ENCODE measurements around the gene ARPP19.
A peak's percentile ranks its signal among the peaks of the same experiment; 100 is the strongest.
"Not testable (repeated sequence)": the region's sequence is repeated elsewhere in the genome, so short reads cannot be mapped to it uniquely, and the experiment has no call there.

Gene ARPP19

GRCh38 chr15:52568601-52569585 is at the start of gene ARPP19:
ARPP19 (minus strand) TSS chr15:52569030; CDS start chr15:52568892, 138 bp downstream.
- Mint-ChIP-seq H3K36me3 (ENCODE audit: low read depth) (peaks cover 24% of the 10 kb centered on the region), H3K27me3 (no peaks in the 10 kb centered on the region), H3K4me3 (peak within 1 kb of the TSS; percentile 99), H3K27ac (peak within 1 kb of the TSS; percentile 99), H3K9me3 (no peaks in the 10 kb centered on the region), H3K4me1 (ENCODE audit: low read depth) (peaks cover 35% of the 10 kb centered on the region)

DNA sequence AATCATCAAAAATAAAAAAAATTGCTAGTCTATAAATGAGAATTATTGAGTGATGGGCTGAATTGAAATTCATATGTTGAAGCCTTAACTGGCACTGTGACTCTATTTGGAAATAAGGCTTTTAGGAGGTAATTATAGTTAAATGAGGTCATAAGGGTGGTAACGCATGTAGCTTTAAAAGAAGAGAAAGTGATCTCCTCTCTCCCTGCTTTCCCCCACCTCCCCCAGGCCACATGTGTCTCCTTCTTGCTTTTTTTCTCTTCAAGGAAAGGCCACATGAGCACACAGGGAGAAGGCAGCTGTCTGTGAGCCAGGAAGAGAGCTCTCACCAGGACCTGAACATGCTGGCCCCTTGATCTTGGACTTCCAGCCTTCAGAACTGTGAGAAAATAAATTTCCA is 48.2 kb upstream of the ARPP19 start:
- Mint-ChIP-seq H3K4me1 (ENCODE audit: low read depth) (peaks cover 4% of the 10 kb centered on the region), H3K4me3 (no peak overlapping the region), H3K36me3 (ENCODE audit: low read depth) (peaks cover 9% of the 10 kb centered on the region), H3K27me3 (no peaks in the 10 kb centered on the region), H3K27ac (no peak overlapping the region), H3K9me3 (no peaks in the 10 kb centered on the region)

DNA sequence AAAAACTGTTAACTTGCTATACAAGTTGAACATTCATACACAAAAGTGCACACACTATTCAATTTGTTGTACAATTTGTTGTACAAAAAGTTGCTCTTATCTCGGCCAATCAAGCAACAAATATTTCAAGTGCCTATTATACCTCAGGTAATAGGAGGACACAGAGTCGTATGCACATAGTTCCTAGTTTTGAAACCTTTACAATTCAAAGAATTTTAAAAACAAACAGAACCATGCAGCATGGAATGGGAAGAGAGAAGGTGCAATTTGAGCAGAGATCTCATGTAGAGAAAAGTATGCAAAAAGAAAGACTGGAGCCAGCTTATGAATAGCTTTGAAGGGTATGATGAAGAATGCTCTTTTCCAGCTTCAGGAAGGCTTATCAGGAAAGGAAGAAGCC is 46.5 kb upstream of the ARPP19 start:
- H3K9me3 Mint-ChIP-seq = no peaks in the 10 kb centered on the region
- H3K4me1 Mint-ChIP-seq (ENCODE audit: low read depth) = no peaks in the 10 kb centered on the region
- peaks cover 12% of the 10 kb centered on the region for H3K36me3 Mint-ChIP-seq (ENCODE audit: low read depth)
- H3K4me3 Mint-ChIP-seq = no peak overlapping the region
- no peak overlapping the region for H3K27ac Mint-ChIP-seq
- H3K27me3 Mint-ChIP-seq = no peaks in the 10 kb centered on the region

DNA sequence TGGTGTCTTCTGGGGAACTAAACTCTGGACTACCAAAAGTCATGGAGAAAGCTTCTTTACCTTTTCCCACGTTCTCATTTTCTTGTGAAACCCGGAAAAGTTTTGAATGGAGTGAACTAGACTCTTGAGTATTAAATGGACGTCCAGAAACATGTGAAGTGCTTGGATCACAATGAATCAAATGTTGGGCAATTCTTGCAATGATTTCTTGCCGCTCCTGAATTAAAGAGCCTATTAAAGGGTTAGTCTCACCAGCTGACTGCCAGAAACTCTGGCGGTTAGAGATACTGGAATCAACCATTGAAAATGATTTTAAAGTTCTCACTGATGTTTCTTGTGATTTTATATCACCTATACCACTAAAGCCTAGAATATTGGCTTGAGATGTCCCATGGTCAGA is 40.8 kb upstream of the ARPP19 start:
- H3K9me3 Mint-ChIP-seq = no peaks in the 10 kb centered on the region
- no peak overlapping the region for H3K27ac Mint-ChIP-seq

DNA sequence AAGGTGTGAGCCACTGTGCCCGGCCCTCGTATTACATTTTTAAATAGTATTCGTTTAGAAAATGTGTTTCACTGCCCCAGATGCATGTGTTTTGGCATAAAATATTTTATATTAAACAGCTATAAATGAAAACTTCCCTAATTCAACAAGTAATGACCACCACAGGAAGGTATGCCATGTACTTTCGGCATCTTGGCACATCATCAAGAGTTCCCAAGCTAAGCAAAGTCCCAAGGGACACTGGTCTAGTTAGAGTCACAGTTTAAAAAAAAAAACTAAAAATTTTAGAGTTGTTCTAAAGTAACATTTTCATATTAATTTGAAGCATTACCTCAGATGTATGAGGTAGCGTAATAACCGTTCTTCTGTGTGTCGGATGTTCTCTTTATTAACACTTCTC is 15.6 kb upstream of the ARPP19 start:
- Mint-ChIP-seq H3K36me3 (ENCODE audit: low read depth) (peaks cover 13% of the 10 kb centered on the region), H3K9me3 (no peaks in the 10 kb centered on the region), H3K4me1 (ENCODE audit: low read depth) (no peaks in the 10 kb centered on the region), H3K27me3 (no peaks in the 10 kb centered on the region), H3K4me3 (no peak overlapping the region), H3K27ac (no peak overlapping the region)

More for the DNA sequence above, 40.8 kb upstream of the ARPP19 start:
- H3K36me3 Mint-ChIP-seq (ENCODE audit: low read depth) = peaks cover 29% of the 10 kb centered on the region
- H3K4me3 Mint-ChIP-seq = no peak overlapping the region
- H3K4me1 Mint-ChIP-seq (ENCODE audit: low read depth) = no peaks in the 10 kb centered on the region
- no peaks in the 10 kb centered on the region for H3K27me3 Mint-ChIP-seq

- no peak overlapping the region for H3K4me3 Mint-ChIP-seq
- no peaks in the 10 kb centered on the region for H3K9me3 Mint-ChIP-seq
- no peaks in the 10 kb centered on the region for H3K4me1 Mint-ChIP-seq (ENCODE audit: low read depth)
- no peaks in the 10 kb centered on the region for H3K27me3 Mint-ChIP-seq
- H3K36me3 Mint-ChIP-seq (ENCODE audit: low read depth) = peaks cover 4% of the 10 kb centered on the region
- H3K27ac Mint-ChIP-seq = no peak overlapping the region
These were observed 11.0 kb upstream of the ARPP19 start for GRCh38 chr15:52579852-52580251.

- H3K27ac Mint-ChIP-seq = no peak overlapping the region
- H3K9me3 Mint-ChIP-seq = peaks cover 4% of the 10 kb centered on the region
- no peaks in the 10 kb centered on the region for H3K4me1 Mint-ChIP-seq (ENCODE audit: low read depth)
- H3K4me3 Mint-ChIP-seq = no peak overlapping the region
- H3K36me3 Mint-ChIP-seq (ENCODE audit: low read depth) = no peaks in the 10 kb centered on the region
- H3K27me3 Mint-ChIP-seq = no peaks in the 10 kb centered on the region
These were observed 7.9 kb upstream of the ARPP19 start for GRCh38 chr15:52576692-52577091.

DNA sequence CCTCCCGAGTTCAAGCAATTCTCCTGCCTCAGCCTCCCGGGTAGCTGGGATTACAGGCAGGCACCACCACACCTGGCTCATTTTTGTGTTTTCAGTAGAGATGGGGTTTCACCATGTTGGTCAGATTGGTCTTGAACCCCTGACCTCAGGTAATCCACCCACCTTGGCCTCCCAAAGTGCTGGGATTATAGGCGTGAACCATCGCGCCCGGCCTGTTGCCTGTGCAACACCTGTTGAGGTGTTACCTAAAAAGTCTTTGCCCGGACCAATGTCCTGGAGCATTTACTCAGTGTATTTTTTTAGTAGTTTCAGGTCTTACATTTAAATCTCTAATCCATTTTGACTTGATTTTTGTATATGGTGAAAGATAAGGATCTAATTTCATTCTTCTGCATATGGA is 6.7 kb upstream of the ARPP19 start:
- not testable (repeated sequence) for H3K9me3 Mint-ChIP-seq; H3K4me1 Mint-ChIP-seq (ENCODE audit: low read depth); H3K27ac Mint-ChIP-seq; H3K4me3 Mint-ChIP-seq; H3K36me3 Mint-ChIP-seq (ENCODE audit: low read depth); H3K27me3 Mint-ChIP-seq

GRCh38 chr15:52575072-52575471 is 6.2 kb upstream of the ARPP19 start:
- H3K27me3 Mint-ChIP-seq = no peaks in the 10 kb centered on the region
- no peaks in the 10 kb centered on the region for H3K4me1 Mint-ChIP-seq (ENCODE audit: low read depth)
- H3K27ac Mint-ChIP-seq = no peak overlapping the region
- peaks cover 4% of the 10 kb centered on the region for H3K9me3 Mint-ChIP-seq
- no peaks in the 10 kb centered on the region for H3K36me3 Mint-ChIP-seq (ENCODE audit: low read depth)
- H3K4me3 Mint-ChIP-seq = no peak overlapping the region

DNA sequence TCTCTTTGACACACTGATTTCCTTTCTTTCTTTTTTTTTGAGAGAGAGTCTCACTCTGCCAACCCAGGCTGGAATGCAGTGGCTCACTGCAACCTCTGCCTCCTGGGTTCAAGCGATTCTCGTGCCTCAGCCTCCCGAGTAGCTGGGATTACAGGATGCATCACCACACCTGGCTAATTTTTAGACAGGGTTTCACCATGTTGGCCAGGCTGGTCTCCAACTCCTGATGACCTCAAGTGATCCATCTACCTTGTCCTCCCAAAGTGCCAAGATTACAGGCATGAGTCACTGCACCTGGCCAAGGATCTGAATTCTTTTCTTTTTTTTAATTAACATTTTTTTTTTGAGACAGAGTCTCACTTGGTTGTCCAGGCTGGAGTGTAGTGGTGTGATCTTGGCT is 5.8 kb upstream of the ARPP19 start:
- not testable (repeated sequence) for H3K9me3 Mint-ChIP-seq; H3K4me3 Mint-ChIP-seq; H3K27me3 Mint-ChIP-seq; H3K27ac Mint-ChIP-seq; H3K36me3 Mint-ChIP-seq (ENCODE audit: low read depth); H3K4me1 Mint-ChIP-seq (ENCODE audit: low read depth)

GRCh38 chr15:52567871-52568600 is 794 bp downstream of the ARPP19 start:
- peak overlapping the region; percentile 99 for H3K4me3 Mint-ChIP-seq
- no peaks in the 10 kb centered on the region for H3K27me3 Mint-ChIP-seq
- H3K4me1 Mint-ChIP-seq (ENCODE audit: low read depth) = peaks cover 42% of the 10 kb centered on the region
- H3K27ac Mint-ChIP-seq = peak overlapping the region; percentile 99
- peaks cover 31% of the 10 kb centered on the region for H3K36me3 Mint-ChIP-seq (ENCODE audit: low read depth)
- no peaks in the 10 kb centered on the region for H3K9me3 Mint-ChIP-seq

DNA sequence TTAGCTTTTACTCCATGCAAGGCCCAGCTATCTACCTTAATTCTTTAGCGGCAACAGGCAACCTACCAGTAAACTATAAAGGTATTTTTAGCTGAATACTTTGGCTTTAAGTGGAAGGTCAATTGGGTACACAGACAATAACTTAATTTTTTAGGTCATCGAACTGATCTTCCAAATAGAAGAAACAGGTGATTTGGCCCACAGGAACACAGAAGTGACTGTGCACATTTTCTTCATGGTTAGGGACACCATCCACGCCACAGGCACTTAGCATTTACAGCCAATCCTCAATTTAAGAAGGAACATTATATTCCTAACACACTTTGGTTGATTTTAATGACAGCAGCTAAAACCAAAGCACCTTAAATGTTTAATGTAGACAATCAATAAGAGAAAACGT is 1.9 kb downstream of the ARPP19 start:
- H3K27me3 Mint-ChIP-seq = no peaks in the 10 kb centered on the region
- peaks cover 54% of the 10 kb centered on the region for H3K4me1 Mint-ChIP-seq (ENCODE audit: low read depth)
- H3K9me3 Mint-ChIP-seq = no peaks in the 10 kb centered on the region
- peak overlapping the region; percentile 99 for H3K4me3 Mint-ChIP-seq
- no peak overlapping the region for H3K27ac Mint-ChIP-seq
- H3K36me3 Mint-ChIP-seq (ENCODE audit: low read depth) = peaks cover 39% of the 10 kb centered on the region

DNA sequence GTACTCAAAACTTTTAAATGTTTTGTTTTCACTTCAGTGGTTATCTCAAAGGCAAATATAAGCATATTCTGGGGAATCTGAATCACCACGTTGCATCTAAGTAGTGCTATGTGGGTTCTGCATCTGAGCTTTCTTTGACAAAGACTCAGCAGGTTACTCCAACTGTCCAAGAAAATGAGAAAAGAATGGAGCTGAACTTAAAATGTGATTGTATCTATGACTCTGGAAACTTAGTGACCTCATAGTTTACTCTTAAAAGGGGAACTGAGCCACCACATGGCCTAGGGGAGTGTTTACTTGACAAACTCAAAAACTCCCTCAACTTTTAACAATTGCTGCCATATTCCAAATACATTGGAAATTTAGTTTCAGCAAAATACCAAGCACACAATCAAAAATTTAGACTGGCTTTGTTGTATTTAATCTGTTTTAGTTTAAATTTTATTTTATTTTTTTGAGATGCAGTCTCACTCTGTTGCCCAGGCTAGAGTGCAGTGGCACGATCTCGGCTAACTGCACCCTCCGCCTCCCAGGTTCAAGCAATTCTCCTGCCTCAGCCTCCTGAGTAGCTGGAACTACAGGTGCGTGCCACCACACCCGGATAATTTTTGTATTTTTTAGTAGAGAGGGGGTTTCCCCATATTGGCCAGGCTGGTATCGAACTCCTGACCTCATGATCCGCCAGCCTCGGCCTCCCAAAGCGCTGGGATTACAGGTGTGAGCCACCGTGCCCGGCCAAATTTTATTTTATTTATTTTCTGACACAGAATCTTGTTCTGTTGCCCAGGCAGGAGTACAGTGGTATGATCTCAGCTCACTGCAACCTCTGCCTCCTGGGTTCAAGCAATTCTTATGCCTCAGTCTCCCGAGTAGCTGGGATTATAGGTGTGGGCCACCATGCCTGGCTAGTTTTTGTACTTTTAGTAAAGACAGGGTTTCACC is 3.1 kb downstream of the ARPP19 start:
- H3K27ac Mint-ChIP-seq = peak overlapping the region; percentile 11
- peaks cover 45% of the 10 kb centered on the region for H3K36me3 Mint-ChIP-seq (ENCODE audit: low read depth)
- H3K4me3 Mint-ChIP-seq = peak overlapping the region; percentile 43
- not testable (repeated sequence) for H3K27me3 Mint-ChIP-seq, H3K9me3 Mint-ChIP-seq
- peaks cover 65% of the 10 kb centered on the region for H3K4me1 Mint-ChIP-seq (ENCODE audit: low read depth)

- H3K36me3 Mint-ChIP-seq (ENCODE audit: low read depth) = peaks cover 61% of the 10 kb centered on the region
- H3K9me3 Mint-ChIP-seq = no peaks in the 10 kb centered on the region
- peaks cover 80% of the 10 kb centered on the region for H3K4me1 Mint-ChIP-seq (ENCODE audit: low read depth)
- H3K4me3 Mint-ChIP-seq = no peak overlapping the region
- no peak overlapping the region for H3K27ac Mint-ChIP-seq
- no peaks in the 10 kb centered on the region for H3K27me3 Mint-ChIP-seq
These were observed 5.2 kb downstream of the ARPP19 start for GRCh38 chr15:52563501-52564060.

Measured in stimulated activated naive CD8-positive, alpha-beta T cell treated with anti-CD3 and anti-CD28 coated beads, Interleukin-15, Interleukin-2, amounts not matched to agents 100 ng/mL and 50 ng/mL, for 24 hours (primary cell).